ENCODE measurements around the gene TRPT1.

DNA sequence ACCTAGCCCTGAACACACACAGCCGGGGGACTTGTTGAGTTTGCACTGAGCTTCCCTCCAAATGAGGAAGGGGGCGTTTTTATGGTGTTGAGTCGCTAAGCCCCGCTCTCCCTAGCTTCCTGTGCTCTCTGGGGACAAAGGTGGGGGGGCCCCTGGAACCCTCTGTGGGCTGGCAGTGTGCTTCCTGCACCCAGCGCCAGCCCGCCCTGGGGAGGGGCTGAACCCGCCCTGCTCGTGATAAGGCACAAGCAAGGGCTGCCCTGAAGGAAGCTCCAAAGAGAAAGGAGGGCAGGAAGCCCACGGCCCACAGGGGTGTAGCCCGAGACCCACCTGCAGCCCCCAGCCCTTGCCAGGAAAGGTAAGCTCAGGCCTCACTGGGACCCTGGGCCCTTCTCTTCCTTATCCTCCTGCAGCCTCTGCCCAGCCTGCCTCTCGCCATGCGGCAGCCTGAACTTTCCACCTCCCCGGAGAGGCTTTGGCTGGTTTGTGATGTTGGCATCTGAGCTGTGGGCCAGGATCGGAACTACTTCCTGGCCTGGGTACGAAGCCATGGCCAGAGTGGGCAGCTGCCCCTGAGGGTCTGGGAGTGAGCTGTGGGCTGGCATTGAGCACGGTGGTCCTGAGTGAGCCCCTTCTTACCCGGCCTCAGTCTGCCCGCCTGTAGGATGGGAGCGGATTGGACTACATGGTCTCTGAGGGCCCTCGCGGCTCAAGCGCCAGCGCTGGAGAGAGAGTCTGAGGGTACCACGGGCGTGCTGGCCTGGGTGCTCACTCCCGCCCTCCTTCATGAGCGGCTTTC lies 19.3 kb downstream of the TRPT1 start, which contains the start of gene FERMT3:
- TF ChIP-seq EZH2 (IDR thresholded peaks at IDR 0.05; ENCODE audit: borderline replicate concordance, low read length) = no peak
- TF ChIP-seq, protein P1, sequence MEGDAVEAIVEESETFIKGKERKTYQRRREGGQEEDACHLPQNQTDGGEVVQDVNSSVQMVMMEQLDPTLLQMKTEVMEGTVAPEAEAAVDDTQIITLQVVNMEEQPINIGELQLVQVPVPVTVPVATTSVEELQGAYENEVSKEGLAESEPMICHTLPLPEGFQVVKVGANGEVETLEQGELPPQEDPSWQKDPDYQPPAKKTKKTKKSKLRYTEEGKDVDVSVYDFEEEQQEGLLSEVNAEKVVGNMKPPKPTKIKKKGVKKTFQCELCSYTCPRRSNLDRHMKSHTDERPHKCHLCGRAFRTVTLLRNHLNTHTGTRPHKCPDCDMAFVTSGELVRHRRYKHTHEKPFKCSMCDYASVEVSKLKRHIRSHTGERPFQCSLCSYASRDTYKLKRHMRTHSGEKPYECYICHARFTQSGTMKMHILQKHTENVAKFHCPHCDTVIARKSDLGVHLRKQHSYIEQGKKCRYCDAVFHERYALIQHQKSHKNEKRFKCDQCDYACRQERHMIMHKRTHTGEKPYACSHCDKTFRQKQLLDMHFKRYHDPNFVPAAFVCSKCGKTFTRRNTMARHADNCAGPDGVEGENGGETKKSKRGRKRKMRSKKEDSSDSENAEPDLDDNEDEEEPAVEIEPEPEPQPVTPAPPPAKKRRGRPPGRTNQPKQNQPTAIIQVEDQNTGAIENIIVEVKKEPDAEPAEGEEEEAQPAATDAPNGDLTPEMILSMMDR (IDR thresholded peaks at IDR 0.05; ENCODE audit: low read length) = no peak
